Measurements from ENCODE around the gene YY1AP1.

GRCh38 chr1:155646307-155646706 lies 42.3 kb downstream of the YY1AP1 start:
- TF ChIP-seq, protein P1, sequence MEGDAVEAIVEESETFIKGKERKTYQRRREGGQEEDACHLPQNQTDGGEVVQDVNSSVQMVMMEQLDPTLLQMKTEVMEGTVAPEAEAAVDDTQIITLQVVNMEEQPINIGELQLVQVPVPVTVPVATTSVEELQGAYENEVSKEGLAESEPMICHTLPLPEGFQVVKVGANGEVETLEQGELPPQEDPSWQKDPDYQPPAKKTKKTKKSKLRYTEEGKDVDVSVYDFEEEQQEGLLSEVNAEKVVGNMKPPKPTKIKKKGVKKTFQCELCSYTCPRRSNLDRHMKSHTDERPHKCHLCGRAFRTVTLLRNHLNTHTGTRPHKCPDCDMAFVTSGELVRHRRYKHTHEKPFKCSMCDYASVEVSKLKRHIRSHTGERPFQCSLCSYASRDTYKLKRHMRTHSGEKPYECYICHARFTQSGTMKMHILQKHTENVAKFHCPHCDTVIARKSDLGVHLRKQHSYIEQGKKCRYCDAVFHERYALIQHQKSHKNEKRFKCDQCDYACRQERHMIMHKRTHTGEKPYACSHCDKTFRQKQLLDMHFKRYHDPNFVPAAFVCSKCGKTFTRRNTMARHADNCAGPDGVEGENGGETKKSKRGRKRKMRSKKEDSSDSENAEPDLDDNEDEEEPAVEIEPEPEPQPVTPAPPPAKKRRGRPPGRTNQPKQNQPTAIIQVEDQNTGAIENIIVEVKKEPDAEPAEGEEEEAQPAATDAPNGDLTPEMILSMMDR (IDR thresholded peaks at IDR 0.05) = no peak
- TF ChIP-seq POLR2A (IDR thresholded peaks at IDR 0.05) = no peak
